Eye (tissue), 1 donor: ENCODE results near the gene SLC35A3.
"Not testable (repeated sequence)": the region's sequence is repeated elsewhere in the genome, so short reads cannot be mapped to it uniquely, and the experiment has no call there.

ENCODE experiments used
- DNase-seq: peaks from one replicate; pipeline ENCODE4 v3.0.0-alpha.2; 2015

Gene SLC35A3

DNA sequence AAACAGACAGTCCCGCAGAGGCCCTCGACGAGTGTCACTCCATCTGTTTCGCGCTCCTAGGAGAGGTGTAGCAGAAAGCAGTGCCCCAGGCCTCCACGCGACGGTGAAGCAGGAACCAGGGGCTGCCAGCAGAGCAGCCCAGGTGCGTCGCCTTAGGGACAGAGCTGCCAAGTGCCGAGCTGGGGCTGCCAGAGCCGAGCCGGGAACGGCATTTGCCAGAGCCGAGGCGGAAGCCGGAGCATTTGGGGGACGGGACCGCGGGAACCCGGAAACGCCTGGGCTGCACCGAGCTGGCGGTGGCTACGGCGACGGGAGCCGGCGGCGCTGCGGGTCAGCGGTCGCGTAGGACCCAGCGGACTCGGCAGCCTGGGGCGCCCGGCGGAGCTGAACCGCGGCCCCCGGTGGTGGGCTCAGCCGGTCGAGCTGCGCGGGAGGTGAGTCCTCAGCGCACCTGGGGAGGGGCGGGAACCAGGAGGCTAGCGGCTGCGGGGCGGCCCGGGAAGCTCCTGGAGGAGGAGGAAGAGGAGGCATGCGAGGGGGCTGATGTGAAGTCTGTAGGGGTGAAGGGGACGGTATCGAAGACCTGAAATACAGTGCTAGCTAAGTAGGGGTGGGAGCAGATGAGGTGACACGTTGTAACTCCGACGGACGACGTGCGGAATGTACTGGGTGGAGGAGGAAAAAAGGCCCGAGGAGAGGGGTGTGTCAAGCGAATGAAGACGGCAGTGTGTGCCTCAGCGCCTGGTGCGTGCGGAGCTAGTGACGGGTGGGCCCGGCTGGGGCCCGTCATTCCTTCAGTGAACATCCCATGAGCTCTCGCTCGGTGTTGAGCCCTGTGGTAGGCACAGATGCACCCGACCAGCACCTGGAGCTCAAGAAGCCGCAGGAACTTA is at the start of gene SLC35A3:
Gene SLC35A3, plus strand, starts transcription at position 268 of the 893 bp plus-strand sequence. CDS start 23,559 bp downstream, outside the sequence.
- peak; percentile 88 for DNase-seq

DNA sequence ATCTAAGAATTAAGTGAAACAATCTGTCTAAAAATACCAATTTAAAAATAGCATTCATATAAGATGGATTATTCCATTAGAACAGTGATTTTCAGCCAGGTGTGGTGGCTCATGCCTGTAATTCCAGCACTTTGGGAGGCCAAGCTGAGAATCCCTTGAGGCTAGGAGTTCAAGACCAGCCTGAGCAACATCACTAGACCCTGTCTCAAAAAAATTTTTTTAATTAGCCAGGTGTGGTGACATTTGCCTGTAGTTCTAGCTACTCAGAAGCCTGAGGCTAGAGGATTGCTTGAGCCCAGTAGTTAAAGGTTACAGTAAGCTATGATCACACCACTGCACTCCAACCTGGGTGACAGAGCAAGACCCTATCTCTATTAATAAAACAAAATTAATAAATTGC is 35.0 kb upstream of the SLC35A3 start:
- DNase-seq, result no peak

DNA sequence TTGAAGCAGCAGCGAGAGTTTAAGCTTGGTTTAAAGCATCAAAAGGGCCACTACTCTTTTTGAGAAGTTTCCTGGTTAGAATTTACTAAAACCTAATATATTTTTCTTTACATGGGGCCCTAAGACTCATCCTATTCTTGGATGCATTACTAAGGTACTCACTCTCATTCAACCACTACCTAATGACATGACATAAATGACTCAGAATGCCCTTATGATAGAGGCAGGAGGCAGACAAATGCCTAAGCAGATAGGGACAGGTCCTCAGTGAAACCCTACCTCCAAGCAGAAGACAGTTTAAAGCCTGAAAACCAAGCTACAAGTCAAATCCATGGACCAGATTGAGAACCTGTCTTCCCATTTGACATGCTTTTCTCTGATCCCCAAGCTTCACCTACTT is 34.3 kb upstream of the SLC35A3 start:
- DNase-seq, result no peak

DNA sequence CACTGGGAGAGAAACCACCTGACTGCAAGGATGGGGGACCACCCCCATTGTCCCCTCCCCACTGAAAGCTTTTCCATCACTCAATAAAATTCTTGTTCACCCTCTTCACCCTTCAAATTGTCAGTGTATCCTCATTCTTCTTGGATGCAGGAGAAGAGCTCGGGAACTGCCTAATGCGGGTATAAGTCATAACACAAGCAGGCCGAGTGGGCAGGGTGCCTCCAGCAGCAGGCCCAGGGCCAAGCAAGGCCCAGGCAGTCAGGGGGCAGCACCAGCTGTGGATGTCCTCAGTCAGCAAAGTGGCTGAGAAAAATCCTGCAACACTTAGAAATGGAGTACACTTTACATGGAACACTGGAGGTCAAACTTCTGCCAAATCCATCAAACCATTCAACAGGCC is 33.7 kb upstream of the SLC35A3 start:
- no peak for DNase-seq

DNA sequence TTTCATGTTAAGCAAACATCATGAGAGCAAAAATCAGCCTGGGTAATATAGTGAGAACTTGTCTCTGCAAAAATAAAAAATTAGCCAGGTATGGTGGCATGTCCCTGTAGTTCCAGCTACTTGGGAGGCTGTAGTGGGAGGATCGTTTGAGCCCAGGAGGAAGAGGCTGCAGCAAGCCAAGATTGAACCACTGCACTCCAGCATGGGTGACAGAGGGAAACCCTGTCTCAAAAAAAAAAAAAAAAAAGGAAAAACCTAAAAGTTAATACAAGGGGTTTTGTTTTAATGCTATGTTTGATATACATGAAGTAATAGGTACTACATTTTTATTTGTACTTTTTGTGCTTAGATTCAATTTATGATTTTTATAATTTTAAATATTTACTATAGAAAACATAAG is 27.1 kb upstream of the SLC35A3 start:
- no peak for DNase-seq

DNA sequence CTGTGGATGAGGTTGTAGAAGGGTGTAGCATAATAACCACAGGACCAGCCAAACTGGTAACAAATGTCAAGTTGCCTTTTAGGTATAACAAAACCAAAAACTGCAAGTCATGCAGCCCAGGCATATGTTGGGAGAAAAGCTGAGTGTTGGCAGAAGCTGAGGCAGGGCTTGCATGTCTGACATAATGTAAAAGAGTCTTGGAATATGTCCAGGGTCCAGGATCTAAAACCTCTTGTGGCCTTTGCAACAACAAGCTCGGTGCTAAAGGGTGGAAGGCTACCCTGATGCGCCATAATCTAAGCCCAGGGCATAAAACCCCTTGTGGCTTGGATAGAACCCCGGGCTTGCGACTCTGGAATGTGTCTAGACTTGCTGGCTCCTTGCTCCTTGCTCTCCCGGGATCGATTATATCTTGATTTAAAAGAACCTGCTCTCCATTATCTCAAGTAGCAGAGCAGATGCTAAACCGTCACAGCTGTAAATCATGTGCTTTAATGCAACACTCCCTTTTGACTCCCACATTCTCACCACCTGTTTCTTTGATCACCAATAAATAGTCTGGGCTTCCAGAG is 26.5 kb upstream of the SLC35A3 start:
- DNase-seq, result peak; percentile 3

DNA sequence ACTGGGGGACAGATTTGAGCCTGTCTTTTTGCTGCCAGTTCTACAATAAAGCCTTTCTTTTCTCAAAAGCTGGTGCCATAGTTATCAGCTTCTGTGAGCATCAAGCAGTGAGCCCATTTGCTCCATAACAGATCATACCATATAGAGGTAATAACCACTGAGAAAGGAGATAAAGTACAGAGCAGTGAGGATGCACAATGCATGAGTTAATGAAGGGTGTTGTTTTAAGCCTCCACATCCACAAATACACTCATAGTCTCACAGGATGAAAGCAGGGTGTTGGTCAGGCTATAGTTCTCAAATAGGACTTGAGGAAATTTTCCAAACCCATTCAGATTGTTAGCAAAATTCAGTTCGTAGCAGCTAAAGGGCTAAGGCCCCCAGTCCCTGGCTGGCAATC is 25.6 kb upstream of the SLC35A3 start:
- no peak for DNase-seq

DNA sequence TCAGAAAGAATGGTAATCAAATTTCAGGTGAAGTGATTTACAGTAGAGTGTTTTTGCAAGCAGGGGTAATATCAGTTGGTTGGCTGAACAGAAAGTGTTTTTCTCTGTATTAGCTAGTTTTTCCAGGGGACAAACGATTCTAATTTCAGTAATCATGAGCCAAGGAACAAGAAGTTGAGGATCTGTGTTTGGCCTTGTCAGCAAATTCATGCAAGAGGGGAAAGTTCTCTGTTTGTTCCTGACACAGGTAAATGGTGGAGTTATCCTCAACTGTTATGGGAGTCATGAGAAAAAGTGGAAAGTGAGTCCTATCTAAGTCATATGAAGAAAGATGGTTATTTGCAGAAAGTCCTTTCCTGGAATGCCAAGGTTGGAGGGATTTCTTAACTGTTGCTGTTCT is 24.6 kb upstream of the SLC35A3 start:
- DNase-seq, result no peak

DNA sequence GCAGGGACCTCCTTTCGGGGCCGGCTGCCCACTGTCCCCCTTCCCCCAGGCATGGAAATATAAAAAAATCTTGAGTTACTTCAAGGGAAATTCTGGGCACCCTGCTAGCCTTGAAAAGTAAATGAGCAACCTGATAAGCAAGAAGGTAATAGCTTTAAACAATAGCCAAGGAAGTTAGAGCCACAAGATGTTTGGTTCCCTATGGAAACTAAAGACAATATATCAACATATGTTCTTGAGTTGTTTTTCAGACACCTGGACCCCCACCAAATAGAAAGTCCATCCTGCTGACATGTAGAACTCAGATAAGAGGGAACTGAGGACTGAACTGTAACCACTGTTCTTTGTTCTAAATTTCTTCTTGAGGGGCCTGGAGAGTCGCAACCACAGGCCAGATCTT is 19.3 kb upstream of the SLC35A3 start:
- DNase-seq, result no peak

DNA sequence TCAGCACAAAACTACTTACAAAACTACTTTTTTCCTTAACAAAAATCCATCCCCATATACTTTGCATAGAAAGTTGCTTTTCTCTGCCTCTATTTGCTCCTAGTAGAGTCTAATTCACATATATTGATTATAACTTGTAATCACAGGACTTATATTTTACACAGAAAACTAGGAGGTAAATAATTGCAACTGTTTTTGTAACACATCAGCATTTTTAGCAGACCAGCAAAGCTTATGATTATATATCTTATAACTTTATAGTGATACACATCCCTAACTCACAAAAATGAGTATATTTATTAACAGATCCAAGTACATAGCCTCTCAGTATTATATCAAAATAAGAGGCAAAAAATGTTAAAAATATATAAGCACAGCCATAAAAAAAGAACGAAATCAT is 17.3 kb upstream of the SLC35A3 start:
- DNase-seq, result no peak

DNA sequence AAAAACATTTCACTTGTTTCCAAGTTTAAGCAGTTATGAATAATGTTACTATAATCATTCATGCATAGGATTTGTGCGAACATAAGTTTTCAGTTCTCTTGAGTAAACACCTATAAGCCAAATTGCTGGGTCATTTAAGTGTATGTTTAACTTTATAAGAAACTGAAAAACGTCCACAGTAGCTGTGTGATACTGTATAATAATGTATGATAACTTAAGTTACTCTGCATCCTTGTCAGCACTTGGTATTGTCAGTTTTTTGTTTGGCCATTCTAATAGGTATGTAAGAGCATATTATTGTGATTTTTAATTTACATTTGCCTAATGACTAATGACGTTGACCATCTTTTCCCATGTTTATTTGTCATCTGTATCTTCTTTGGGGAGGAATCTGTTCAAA is 14.4 kb upstream of the SLC35A3 start:
- DNase-seq, result no peak

DNA sequence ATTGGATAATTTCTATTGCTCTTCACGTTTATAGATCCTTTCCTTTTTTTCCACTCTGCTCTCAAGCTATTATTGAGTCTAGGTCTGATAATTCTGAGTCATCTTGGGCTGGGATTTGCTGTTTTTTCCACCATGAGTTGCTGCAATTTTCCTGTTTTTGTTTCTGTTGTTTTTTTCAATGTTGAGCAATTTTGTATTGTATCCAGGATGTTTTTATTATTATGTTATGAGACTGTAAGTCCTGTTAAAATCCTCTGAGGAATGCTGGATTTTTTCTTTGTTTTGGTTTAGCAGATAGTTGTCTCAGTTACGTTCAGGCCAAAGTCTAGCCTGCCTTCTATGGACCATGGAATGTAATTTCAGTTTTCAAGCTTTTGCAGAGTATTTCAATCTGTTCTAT is 13.0 kb upstream of the SLC35A3 start:
- DNase-seq, result no peak

DNA sequence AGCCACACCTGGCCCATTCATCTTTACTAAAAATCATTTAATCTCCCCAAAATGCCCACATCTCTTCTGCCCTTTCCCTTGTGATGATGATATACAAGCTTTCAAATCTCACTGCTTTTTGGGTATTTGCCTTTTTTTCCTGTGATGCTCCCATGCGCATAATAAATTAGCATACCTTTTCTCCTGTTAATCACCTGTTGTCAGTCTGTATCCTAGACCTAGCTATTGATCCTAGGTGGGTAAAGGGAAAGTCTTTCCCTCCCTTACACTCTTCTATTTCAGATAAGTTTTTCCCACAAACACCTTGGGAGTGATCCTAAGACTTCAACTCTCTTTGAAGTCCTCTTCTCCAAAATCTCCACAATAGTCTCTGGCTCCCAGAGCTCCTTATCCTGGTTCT is 12.0 kb upstream of the SLC35A3 start:
- DNase-seq, result no peak

DNA sequence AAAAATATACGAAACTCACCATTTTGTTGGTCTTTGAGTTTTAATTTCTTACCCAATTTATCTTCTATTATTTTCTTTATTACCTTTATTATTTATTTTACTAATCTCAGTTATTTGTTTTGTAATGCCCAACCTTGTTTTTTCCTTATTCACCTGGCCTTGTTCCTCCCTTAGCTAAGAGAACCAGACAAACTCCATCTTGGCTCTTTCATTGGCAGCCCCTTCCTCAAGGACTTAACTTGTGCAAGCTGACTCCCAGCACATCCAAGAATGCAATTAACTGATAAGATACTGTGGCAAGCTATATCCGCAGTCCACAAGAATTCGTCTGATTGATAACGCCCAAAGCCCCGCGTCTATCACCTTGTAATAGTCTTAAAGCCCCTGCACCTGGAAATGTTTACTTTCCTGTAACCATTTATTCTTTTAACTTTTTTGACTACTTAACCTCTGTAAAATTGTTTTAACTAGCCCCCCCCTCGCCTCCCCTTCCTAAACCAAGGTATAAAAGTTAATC is 10.5 kb upstream of the SLC35A3 start:
- not testable (repeated sequence) for DNase-seq

DNA sequence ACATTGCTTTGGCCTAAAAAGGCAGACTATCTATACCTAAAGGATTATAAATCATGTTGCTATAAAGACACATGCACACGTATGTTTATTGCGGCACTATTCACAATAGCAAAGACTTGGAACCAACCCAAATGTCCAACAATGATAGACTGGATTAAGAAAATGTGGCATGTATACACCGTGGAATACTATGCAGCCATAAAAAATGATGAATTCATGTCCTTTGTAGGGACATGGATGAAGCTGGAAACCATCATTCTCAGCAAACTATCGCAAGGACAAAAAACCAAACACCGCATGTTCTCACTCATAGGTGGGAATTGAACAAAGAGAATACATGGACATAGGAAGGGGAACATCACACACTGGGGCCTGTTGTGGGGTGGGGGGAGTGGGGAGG is 9.5 kb upstream of the SLC35A3 start:
- DNase-seq, result not testable (repeated sequence)

DNA sequence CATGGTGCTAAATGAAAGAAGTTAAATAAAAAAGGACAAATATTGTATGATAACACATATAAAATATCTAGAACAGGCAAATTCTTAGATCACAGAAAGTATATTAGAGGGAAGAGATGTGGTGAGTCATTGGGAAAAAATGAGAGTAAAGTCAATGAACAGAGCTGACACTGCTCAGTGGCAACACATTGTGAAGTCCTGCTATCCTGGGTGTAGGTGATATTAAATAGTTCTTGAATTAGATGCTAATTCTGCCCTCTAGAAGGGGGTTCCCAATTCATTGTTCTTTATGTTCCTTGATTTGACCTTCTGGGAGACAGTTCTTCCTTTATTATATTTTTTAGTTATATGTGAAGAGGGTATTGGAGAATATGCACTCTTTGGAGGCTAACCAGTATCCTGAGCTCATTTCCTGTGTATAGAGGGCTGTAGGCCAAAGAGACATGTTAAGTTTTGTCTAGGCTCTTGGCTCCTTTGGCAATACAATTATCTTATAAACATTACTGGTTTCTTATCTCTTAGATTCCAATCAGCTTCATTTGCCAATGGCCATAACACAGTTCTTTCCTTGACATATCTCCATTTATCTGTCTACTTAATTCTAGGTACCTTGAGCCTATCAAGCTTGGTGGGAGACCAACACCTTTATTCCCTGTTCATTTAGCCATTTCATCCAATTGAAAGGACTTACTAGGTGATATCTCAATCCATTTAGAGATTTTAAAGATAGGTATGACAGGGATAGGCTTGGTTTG is 6.6 kb upstream of the SLC35A3 start:
- no peak for DNase-seq

DNA sequence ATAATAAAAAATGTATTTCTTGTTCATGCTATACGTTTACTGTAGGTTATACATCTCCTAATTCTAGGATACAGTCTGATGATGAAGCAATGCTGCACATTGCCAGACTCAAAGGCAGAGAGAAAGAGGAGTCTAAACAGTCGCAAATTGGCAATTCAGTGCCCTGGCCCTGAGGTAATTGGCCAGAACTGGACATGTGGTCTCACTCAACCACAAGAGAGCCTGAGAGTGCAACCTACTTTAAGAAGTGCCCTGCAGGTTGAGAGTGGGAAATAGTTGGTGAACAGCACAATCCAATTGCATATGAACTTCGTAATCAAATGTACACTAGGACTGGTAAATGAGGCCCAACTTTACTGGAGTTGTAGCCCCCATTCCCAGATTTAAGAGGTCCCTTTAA is 5.0 kb upstream of the SLC35A3 start:
- DNase-seq, result no peak

DNA sequence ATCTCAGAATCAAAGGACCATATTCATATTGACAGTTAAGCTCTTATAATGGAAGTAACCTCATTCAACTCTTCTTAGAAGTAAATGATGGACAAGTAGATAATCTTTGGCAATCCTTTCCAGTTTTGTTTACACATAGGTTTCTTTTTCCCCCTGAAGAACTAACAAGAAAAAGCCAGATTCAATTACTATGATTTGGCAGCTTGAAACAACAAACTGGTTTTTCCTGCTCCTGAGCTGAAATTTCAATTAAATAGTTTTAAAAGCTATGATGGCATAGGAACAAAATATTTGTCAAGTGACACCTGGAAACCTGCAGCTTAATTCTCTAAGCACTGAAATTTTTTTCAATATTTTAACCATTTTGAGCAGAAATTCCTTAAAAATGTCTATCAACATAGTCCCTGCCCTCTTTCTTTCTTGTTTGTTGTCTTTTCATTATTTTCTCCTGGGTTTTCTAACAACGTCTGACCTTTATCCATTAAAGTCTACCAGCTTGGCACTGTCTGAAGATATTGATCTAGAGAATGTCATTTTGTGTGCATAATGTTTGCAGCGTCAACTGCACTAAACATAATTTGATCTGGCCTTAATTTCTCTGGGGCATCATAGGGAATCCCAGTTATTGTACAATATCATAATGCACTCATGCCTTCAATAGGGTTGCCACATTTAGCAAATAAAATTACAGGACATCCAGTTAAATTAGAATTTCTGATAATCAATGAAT is 4.0 kb upstream of the SLC35A3 start:
- DNase-seq, result peak; percentile 24

DNA sequence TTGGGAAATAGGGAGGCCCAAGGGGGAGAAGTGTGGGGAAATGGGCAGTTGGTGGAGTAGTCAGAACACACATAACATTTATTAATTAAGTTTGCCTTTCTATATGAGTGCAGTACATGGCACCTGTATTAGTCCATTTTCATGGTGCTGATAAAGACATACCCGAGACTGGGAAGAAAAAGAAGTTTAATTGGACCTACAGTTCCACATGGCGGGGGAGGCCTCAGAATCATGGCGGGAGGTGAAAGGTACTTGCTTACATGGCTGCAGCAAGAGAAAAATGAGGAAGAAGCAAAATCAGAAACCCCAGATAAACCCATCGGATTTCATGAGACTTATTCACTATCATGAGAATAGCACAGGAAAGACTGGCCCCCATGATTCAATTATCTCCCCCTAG is 1.6 kb upstream of the SLC35A3 start:
- DNase-seq, result no peak

DNA sequence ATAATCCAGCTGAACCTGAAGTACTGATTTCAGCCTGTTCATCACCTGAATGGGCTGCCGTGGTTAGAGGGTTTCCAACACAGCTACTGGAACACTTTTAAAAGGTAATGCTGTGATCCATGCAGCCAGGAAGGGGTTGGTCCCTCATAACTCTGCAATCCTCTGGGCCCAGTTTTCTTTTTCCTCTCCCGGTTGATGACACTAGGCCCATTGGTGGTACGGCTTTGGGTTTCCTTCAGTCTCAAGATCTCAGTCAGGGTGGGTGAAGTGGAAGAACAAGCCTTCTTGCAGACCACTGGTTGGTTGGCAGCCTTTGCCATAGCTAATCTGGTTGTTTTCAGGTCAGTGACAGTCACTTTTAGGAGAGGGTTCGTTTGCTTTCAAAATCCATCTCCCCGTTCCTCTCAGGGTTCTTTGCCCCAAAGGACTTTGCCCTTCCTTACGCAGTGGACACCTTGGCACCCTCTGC is 502 bp upstream of the SLC35A3 start:
- no peak for DNase-seq

DNA sequence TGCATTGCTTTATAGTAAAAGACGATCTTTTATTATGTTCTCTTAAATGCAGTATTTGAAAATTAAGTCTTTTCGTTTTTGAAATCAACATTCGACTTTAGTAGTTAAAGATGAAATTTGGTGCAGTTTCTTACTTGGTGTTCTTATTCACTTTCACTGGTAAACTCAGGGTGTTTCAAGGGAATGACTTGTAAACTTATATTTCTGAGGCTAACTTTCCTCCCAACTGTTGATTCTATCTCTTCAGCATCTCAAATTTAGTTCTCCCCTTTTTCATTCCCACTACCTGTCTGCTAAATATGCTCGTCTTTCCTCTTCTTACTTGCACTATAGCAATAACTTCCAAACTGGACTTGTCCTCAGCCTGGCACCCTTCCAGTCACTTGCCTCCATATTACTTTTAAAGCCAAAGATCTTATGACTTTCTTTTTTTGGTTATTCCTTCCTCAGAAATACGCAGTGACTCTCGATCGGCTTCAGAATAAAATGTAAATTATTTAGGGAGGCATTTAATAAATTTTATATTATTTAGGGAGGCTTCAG is 988 bp downstream of the SLC35A3 start:
- DNase-seq, result no peak

DNA sequence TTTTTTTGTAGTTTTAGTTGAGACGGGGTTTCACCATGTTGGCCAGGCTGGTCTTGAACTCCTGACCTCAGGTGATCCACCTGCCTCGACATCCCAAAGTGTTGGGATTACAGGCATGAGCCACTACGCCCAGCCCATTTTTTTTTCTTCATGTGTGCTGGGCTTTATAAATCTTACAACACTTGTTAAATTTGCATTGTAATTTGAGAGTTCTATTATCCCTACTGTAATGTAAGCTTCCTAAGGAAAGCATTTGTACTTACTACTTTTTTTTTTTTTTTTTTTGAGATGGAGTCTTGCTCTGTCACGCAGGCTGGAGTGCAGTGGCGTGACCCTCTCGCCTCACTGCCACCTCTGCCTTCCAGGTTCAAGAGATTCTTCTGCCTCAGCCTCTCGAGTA is 2.3 kb downstream of the SLC35A3 start:
- not testable (repeated sequence) for DNase-seq
